HL-60 (cell line): ENCODE measurements around the gene ST6GALNAC3.

ENCODE experiments used
- DNase-seq, 2 experiments: peaks; one replicate each; pipeline ENCODE4 v3.0.0-alpha.2; 2010 to 2020; ENCODE audit warnings: low read depth in 1 of 2, low spot score in 1 of 2
- H3K27ac ChIP-seq: fragments of 250-450 bp; sonication (Bioruptor Pico); replicated peaks from 2 replicates; pipeline ENCODE4 v1.5.1; 2020; ENCODE audit warnings: mild to moderate bottlenecking, moderate library complexity
- H3K27me3 ChIP-seq: fragments of 250-450 bp; sonication (Bioruptor Pico); 2 replicates; pipeline ENCODE4 v1.5.1; 2021; ENCODE audit warnings: mild to moderate bottlenecking, moderate library complexity; ENCODE audit not compliant: insufficient read depth, poor library complexity, severe bottlenecking
- H3K4me3 ChIP-seq: replicated peaks from 2 replicates; pipeline ENCODE4 v1.5.1; 2011; ENCODE audit warnings: mild to moderate bottlenecking, control low read depth, low read length; ENCODE audit not compliant: insufficient read depth
- GABPA ChIP-seq: IDR thresholded peaks from 2 replicates; pipeline ENCODE4 v1.6.1; 2012; ENCODE audit warnings: low read depth
- POLR2AphosphoS5 ChIP-seq: IDR thresholded peaks from 2 replicates; pipeline ENCODE4 v1.6.1; 2012; ENCODE audit warnings: low read depth
- SPI1 ChIP-seq: IDR thresholded peaks from 2 replicates; pipeline ENCODE4 v1.6.1; 2012; ENCODE audit warnings: low read depth, mild to moderate bottlenecking, borderline replicate concordance
- TF ChIP-seq, protein P1 (sequence below): IDR thresholded peaks from 2 replicates; pipeline ENCODE4 v1.6.1; 2012; ENCODE audit warnings: low read depth; ENCODE audit not compliant: insufficient replicate concordance
- TF ChIP-seq, protein P2 (sequence below): IDR thresholded peaks from one replicate; pipeline ENCODE4 v1.5.1; 2011; ENCODE audit warnings: low read length, control low read depth, inconsistent platforms; ENCODE audit not compliant: insufficient read depth

The ST6GALNAC3 gene

GRCh38 chr1:76054359-76054758 lies 20.2 kb upstream of the ST6GALNAC3 start:
- H3K27me3 ChIP-seq = no peaks in the 10 kb centered on the region
- H3K27ac ChIP-seq = no peak overlapping the region
- TF ChIP-seq, protein P1, sequence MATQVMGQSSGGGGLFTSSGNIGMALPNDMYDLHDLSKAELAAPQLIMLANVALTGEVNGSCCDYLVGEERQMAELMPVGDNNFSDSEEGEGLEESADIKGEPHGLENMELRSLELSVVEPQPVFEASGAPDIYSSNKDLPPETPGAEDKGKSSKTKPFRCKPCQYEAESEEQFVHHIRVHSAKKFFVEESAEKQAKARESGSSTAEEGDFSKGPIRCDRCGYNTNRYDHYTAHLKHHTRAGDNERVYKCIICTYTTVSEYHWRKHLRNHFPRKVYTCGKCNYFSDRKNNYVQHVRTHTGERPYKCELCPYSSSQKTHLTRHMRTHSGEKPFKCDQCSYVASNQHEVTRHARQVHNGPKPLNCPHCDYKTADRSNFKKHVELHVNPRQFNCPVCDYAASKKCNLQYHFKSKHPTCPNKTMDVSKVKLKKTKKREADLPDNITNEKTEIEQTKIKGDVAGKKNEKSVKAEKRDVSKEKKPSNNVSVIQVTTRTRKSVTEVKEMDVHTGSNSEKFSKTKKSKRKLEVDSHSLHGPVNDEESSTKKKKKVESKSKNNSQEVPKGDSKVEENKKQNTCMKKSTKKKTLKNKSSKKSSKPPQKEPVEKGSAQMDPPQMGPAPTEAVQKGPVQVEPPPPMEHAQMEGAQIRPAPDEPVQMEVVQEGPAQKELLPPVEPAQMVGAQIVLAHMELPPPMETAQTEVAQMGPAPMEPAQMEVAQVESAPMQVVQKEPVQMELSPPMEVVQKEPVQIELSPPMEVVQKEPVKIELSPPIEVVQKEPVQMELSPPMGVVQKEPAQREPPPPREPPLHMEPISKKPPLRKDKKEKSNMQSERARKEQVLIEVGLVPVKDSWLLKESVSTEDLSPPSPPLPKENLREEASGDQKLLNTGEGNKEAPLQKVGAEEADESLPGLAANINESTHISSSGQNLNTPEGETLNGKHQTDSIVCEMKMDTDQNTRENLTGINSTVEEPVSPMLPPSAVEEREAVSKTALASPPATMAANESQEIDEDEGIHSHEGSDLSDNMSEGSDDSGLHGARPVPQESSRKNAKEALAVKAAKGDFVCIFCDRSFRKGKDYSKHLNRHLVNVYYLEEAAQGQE = no peak
- TF ChIP-seq SPI1 (no peak), GABPA (no peak), POLR2AphosphoS5 (no peak)
- TF ChIP-seq, protein P2, sequence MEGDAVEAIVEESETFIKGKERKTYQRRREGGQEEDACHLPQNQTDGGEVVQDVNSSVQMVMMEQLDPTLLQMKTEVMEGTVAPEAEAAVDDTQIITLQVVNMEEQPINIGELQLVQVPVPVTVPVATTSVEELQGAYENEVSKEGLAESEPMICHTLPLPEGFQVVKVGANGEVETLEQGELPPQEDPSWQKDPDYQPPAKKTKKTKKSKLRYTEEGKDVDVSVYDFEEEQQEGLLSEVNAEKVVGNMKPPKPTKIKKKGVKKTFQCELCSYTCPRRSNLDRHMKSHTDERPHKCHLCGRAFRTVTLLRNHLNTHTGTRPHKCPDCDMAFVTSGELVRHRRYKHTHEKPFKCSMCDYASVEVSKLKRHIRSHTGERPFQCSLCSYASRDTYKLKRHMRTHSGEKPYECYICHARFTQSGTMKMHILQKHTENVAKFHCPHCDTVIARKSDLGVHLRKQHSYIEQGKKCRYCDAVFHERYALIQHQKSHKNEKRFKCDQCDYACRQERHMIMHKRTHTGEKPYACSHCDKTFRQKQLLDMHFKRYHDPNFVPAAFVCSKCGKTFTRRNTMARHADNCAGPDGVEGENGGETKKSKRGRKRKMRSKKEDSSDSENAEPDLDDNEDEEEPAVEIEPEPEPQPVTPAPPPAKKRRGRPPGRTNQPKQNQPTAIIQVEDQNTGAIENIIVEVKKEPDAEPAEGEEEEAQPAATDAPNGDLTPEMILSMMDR = no peak
- H3K4me3 ChIP-seq = no peak overlapping the region
- DNase-seq = no peak

GRCh38 chr1:76055987-76056386 lies 18.6 kb upstream of the ST6GALNAC3 start:
- Histone ChIP-seq H3K27me3 (no peaks in the 10 kb centered on the region), H3K4me3 (no peak overlapping the region), H3K27ac (no peak overlapping the region)
- no peak for DNase-seq
- TF ChIP-seq, protein P1 = no peak
- TF ChIP-seq GABPA = no peak
- TF ChIP-seq POLR2AphosphoS5 = no peak
- no peak for TF ChIP-seq SPI1
- TF ChIP-seq, protein P2 = no peak

DNA sequence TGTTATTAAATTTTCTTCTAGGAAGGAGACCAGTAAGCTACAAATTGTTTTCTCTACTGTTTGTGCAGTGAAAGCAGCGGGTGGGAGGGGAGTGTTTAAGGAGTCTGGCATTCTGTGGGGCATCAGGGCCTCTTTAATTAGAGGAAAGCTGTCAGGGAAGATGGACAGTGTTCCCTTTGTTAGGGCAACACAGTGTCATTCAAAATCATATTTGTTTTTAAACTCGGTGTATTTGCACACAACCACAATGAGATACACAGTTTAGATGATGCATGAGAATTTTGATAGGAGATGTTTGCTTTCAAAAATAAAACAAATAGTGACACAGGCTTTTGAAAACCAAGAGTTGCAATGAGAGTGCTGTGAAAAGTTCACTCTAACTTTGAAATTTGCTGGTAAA lies 15.1 kb upstream of the ST6GALNAC3 start:
- H3K27me3 ChIP-seq = no peaks in the 10 kb centered on the region
- H3K27ac ChIP-seq = no peak overlapping the region
- no peak overlapping the region for H3K4me3 ChIP-seq
- no peak for DNase-seq
- TF ChIP-seq GABPA (no peak), SPI1 (no peak), POLR2AphosphoS5 (no peak)
- TF ChIP-seq, protein P1 = no peak
- TF ChIP-seq, protein P2 = no peak
